HL-60/S4 treated with phorbol 12-myristate 13-acetate at 8.2 ng/mL for 4 days and 3 days (cell line): ENCODE measurements around the gene METRN.
"Not testable (repeated sequence)": the region's sequence is repeated elsewhere in the genome, so short reads cannot be mapped to it uniquely, and the experiment has no call there.

Experiments used
- in situ Hi-C: fragments of 300-500 bp; cut with MboI; formaldehyde crosslinking; loops from 2 replicates; pipeline ENCODE4 v1.15.0; 2022; ENCODE audit warnings: low sequenced_read_pairs

The METRN gene

DNA sequence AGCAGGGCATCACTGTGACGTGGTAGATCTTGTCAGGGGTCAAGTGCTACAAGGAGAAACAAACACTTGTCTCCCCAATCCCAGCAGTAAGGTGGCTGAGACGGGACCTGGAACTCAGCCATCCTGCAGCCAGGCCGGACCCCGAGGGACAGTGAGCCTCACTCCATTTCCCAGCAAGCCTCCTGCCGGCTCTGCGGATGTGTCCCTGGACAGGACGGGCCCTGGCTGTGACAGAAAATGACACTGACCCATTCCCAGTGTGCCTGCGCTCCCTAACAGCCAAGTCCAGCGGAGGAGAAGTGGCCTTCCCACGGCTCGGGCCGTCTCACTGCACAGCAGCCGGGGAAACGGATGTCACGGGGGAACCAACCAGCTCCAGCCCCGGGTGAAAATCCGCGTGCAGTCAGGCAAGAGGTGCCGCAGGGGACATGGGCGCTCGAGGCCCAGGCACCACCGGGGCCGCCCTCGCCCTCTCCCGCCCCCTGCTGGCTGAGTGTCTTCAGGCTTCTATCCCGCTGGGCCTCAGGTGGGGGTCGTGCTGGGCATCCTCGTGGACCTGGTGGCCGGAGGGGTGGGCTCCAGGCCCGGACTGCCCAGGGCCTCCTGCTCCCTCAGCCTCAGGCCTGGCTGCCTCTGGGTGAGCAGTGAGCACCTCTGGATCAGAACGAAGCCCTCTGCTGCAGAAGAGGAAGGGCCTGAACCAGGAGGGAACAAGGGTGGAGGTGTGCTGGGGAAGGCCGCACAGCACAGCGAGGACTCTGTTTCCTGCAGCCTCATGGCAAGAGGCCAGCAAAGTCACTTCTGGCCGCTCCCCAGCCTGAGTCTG, 18.7 kb downstream of the METRN start:
- in situ Hi-C loops: no loop called here

GRCh38 chr16:734208-734980, 19.5 kb downstream of the METRN start:
- in situ Hi-C loops: no loop called here

- in situ Hi-C loops: no loop called here
Measured at GRCh38 chr16:734981-735881, 20.3 kb downstream of the METRN start.

- in situ Hi-C loops: no loop called here
Measured at GRCh38 chr16:735982-736453, 21.1 kb downstream of the METRN start.

DNA sequence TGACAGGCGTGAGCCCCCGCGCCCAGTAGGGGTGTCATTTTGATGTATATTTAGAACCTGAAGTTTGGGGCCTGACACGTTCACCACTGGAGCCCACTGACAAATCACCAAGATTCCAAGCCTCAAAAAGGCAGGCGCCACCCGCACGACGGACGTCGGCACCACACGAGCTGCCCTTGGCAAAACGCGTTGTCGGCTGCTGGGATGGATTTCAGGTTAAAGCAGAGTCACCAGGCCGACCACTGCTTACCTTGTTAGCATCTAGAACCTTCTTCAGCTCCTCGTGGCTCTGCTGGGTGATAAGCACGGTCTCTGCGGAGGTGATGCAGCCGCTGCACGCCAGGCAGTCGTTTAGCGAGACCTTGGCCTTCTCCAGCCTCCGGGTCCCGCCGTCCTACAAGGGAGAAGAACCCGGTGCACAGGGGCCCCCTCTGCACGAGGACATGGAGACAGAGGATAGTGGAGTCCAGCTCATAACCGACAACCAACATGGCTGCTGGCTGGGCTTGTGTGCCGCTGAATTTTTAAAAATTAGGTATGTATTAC, 22.1 kb downstream of the METRN start:
- in situ Hi-C loops: no loop called here

- in situ Hi-C loops: no loop called here
Measured at GRCh38 chr16:739560-740458, 24.9 kb downstream of the METRN start.

GRCh38 chr16:740459-740763, 25.5 kb downstream of the METRN start:
- in situ Hi-C loops: no loop called here

DNA sequence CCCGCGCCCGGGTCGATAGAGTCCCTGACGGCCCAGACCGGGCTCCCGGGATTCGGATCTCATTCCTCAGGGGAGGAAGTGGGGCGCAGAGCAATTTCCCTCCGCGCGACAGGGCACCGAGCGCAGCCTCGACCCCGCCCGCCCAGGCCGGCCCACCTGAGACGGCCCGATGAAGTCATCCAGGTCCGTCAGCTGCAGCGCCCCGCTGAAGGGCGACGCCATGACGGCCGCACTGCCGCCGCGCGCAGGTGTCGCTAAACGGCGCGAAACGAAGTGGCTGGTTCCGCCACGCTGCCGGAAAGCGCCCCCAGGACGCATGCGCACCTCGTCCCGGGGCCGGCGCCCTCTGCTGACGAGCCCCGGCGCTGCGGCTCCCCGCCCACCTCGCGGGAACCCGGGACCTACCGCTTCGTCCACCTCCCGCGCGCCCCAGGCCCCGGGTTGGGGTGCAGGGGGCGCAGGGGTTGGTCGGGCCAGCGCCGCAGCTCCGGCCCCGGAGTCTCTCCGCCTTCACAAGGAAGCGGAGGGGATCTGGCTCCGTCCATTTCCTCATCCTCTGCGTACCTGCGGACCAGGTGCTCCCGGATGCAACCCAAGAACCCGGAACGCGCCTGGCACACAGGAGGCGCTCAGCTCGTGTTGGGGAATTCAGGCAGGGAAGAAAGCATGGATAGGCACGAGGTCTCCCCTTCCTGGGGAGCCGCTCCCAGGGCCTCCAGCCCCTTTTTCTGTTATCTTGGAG, 26.0 kb downstream of the METRN start, which contains the start of gene CIAO3:
TSS of gene CIAO3 (minus strand) at position 234 of the 742 bp plus-strand sequence. CDS start at position 222, 12 bp downstream.
- in situ Hi-C loops: no loop called here

- in situ Hi-C loops: no loop called here
Measured at GRCh38 chr16:741986-742629, 27.2 kb downstream of the METRN start.

DNA sequence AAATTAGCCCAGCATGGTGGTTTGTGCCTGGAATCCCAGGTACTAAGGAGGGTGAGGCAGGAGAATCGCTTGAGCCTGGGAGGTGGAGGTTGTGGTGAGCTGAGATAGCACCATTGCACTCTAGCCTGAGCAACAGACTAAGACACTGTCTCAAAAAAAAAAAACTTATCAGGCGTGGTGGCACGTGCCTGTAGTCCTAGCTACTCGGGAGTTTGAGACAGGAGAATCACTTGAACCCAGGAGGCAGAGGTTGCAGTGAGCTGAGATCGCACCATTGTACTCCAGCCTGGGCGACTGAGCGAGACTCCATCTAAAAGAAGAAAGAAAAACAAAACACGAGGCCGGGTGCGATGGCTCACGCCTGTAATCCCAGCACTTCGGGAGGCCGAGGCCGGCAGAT, 28.0 kb downstream of the METRN start:
- in situ Hi-C loops: not testable (repeated sequence)

DNA sequence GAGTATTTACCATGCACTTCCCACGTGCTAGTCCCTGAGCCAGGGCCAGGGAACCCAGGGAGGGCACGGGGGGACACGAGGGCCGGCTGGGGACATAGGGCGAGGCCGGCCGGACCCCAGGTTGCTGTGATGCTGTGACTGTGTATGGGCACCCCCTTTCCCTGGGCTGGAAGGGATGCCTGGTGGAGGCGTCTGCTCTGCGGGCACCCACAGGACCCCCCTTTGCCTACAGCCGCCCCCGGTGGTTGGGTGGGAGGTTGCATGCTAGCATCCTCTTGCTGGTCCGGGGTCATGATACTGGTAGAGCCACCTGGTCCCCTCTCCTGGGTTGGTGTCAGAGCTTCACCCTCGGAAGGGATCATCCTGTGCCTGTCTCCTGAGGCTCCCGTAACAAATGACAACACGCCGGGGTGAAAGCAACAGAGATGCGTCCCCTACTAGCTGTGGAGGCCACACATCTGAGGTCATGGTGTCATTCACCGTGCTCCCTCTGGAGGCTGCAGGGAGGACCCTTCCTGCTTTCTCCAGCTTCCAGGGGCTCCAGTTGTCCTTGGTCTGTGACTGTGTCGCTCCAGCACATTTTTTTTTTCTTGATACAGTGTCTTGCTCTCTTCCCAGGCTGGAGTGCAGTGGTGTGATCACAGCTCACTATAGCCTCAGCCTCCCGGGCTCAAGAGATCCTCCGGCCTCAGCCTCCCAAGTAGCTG, 29.0 kb downstream of the METRN start:
- in situ Hi-C loops: no loop called here

DNA sequence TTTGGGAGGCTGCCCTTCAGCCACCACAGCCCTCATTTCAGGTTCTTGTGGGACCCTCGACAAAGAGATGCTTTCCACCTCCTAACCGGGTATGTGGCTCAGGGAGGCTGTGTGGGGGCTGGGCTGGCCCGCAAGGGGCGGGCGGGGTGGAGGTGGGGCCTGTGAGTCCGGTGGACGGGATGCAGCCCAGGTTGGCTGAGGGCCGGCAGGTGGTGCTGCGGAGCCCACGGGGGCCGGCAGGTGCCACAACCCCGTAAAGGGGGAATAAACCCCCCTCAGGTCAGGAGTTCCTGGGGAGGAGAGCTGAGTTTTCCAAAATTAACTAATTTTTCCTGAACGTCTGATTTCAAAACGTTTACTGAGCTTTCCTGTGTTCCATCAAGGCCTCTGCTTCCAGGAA, 30.8 kb downstream of the METRN start:
- in situ Hi-C loops: no loop called here

DNA sequence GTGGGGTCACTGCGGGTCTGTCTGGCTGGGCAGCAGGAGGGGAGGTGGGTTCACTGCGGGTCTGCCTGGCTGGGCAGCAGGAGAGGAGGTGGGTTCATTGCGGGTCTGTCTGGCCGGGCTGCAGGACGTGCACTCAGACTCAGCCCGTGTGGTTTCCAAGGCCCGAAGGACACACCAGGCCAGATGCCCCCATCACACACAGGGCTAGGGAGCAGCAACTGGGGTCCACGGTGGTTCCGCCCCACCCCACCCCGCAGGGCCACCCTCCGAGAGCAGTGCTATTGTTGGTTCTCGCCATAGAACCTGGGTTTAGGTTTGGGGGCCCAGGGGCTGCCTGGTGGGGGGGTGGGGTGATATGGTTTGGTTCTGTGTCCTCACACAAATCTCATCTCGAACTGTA, 31.7 kb downstream of the METRN start:
- in situ Hi-C loops: no loop called here

DNA sequence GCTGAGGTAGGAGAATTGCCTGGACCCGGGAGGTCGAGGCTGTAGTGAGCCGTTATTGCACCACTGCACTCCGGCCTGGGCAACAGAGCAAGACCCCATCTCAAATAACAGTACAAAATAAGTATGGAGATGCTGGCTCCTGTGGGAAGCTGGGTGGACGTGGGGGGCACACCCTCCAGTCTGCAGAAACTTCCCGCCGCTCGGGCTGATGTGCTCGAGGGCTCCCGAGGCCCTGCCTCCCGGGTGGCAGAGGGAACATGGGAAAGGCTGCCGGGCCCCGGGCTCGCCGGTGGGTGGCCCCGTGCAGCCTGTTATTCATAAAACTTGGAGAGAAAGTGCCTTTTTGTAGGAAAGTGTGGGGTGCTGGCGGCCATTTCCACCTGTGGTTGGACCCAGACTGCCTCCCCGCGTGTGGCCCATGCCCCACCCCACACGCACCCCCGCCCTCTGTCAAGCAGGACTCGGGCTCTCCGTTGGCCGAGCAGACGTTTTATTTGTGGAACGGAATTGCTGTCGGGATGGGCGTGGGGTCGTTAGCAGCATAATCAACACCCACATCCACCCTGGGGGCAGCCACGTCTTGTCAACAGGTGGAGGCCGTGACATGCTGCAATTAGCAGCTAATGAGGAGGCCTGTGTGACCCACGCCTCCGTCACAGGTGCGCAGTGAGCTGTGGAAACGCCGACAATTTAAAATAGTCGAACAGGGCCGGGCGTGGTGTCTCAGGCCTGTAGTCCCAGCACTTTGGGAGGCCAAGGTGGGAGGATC, 33.2 kb downstream of the METRN start:
- in situ Hi-C loops: no loop called here

- in situ Hi-C loops: no loop called here
Measured at GRCh38 chr16:749010-749409, 34.1 kb downstream of the METRN start.

DNA sequence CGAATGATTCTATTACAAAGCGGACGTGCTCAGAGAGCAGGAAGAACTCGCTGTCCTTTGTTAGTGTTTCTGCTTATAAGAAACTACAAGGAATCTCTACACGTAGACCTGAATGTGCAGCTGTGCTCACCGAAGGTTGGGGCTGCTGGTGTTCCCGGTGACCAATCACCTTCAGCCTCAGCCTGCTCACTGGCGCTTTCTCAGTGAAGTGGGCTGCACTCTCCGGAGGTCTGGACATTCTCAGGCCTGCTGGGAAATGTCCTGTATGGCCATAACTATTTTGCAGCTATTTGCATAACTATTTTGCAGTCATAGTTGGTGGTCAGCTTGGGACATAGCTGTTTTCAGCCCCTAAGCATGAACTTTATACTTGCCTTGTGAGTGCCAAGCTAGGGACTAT, 35.6 kb downstream of the METRN start:
- in situ Hi-C loops: no loop called here
